Fibroblast of the aortic adventitia (primary cell): Measurements from ENCODE around the gene RPS29. TPM values are rescaled to one million over a fixed set of nuclear protein-coding genes. Genes with fewer than 3 reads are reported as not detected.

ENCODE experiments used
- DNase-seq: peaks from one replicate; pipeline ENCODE4 v3.0.0-alpha.2; 2010; ENCODE audit warnings: low read depth
- H3K4me3 ChIP-seq: 2 replicates; pipeline ENCODE4 v1.5.1; 2011; ENCODE audit warnings: low read depth, mild to moderate bottlenecking, control low read depth, low read length, moderate library complexity
- CTCF ChIP-seq: IDR thresholded peaks from 2 replicates; pipeline ENCODE4 v1.5.1; 2011; ENCODE audit warnings: mild to moderate bottlenecking, low read length, control low read depth, inconsistent platforms; ENCODE audit not compliant: insufficient read depth
- total RNA-seq: library from RNA; depleted of rRNA; stranded (reverse); fragments of >200 nt; gene quantifications from 2 replicates; pipeline ENCODE4 v1.2.3, GENCODE V29; 2012; ENCODE audit warnings: low replicate concordance

Gene RPS29
- total RNA-seq, 1 donor, result 5,262 TPM

GRCh38 chr14:49566714-49567113, 19.5 kb downstream of the RPS29 start:
- no peak overlapping the region for H3K4me3 ChIP-seq
- no peak for TF ChIP-seq CTCF

GRCh38 chr14:49559979-49560768, 26.0 kb downstream of the RPS29 start:
- no peak for DNase-seq
- H3K4me3 ChIP-seq, result no peak overlapping the region
- no peak for TF ChIP-seq CTCF

More at GRCh38 chr14:49566714-49567113, 19.5 kb downstream of the RPS29 start:
- no peak for DNase-seq

DNA sequence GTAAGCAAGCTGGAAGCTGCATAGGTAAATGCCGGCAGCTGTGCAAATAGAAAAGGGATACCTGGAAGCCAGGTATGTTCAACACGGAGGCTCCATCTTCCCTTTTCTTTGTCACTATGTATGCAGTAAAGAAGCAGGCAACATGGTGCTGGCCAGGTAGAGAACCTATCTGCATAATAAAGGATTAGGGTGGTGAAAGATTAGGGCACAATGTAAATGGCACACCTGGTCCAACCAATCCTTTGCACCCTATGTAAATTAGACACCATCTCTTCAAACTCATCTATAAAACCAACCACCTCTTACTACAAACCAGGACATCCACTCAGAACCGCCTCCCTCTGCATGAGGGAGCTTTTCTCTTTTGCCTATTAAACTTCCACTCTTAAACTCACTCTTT, 32.3 kb downstream of the RPS29 start:
- DNase-seq, result no peak
- TF ChIP-seq CTCF, result no peak
- H3K4me3 ChIP-seq, result no peak overlapping the region

GRCh38 chr14:49553106-49553505, 33.1 kb downstream of the RPS29 start:
- DNase-seq, result no peak
- H3K4me3 ChIP-seq, result no peak overlapping the region
- TF ChIP-seq CTCF, result no peak

DNA sequence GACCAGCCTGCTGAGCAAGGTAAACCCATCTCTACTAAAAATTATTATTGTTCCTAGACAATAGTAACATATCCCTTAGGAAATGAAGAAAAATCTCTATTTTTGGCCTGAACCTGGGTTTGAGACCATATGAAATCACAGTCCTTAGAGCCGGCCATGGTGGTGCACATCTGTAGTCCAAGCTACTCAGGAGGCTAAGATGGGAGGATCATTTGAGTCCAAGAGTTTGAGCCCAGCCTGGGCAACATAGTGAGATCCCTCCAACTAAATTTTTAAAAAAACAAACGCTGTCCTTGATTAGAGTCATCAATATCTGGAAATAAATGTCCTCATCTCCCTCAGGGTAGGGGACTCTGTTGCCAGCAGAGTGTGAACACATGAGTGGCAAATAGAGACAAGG, 34.6 kb downstream of the RPS29 start:
- DNase-seq, result no peak
- no peak for TF ChIP-seq CTCF
- no peak overlapping the region for H3K4me3 ChIP-seq

GRCh38 chr14:49550286-49551184, 35.6 kb downstream of the RPS29 start:
- DNase-seq, result peak; percentile 52
- peak; percentile 60 for TF ChIP-seq CTCF
- H3K4me3 ChIP-seq, result no peak overlapping the region
